GM19240 (cell line): Measurements from ENCODE around the gene CIT.

Experiments
- DNase-seq: peaks from one replicate; pipeline ENCODE4 v3.0.0; 2011; ENCODE audit warnings: low spot score; ENCODE audit not compliant: insufficient read length

CIT gene

DNA sequence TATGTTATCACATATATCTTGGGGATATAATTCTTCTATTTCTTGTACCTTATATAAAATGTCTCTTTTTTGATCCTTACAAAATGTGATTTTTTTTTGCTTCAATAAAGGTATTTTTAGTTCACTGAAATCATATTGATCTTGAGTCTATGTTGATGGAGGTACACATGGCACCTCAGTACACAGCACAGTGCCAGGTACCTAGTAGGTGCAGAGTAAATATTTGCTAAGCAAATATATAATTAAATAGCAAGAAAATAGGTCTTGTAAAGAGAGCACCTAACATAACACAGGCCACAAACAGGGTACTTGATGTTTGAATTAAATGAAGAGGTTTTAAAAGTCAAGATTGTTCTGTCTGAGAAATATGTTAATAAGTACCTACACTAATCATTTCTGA is 69.7 kb downstream of the CIT start:
- DNase-seq = no peak

DNA sequence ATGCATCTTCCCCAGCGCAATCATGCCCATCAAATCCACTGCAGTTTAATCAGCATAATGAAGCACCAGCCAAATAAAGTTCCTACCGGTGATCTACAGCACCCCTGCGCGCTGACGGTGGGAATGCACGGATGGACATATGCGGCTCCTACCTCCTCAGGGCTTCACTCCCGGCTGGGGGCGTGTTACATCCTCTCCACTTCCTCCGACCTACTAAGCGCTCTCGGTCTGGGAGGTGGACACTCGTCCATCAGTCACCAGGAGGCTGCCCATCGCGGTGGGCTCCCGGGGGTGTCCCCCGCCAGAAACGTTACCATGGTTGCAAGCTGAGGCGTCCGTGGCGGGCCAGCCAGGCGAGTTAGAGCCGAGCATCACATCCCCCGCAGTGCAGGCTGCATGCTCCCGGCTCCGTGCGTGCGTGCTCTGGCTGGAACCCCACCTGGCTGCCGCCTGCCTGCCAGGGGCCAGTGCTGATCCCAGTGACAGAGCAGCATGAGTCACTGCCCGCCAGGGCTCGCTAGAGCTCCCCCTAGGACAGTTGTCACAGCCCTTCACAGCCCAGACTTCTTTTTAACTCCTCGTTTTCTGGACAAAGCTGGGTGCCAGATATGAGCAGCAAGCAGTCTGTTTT is 73.0 kb downstream of the CIT start:
- no peak for DNase-seq

- DNase-seq = no peak
Observed at GRCh38 chr12:119803381-119803791, 73.7 kb downstream of the CIT start.

DNA sequence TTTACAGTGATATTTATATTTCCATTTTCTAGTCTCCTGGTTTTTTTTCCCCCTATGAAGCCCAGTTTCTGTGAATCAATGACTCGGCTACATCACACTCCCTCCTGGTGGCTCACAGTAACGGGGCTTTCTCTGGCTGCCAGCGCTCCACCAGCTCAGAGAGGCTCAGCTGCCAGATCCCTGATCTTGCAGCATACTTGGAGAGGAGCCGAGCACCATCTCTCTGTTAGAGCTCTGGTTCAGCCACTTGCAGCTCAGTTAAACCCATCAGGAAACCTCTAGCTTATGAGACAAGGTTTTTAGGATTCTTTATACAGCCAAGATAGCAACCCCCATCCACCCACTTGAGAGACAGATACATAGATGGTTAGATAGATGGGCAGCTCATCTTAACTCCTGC is 74.6 kb downstream of the CIT start:
- no peak for DNase-seq

- DNase-seq = no peak
Observed at GRCh38 chr12:119797090-119797489, 80.0 kb downstream of the CIT start.

- no peak for DNase-seq
Observed at GRCh38 chr12:119796292-119796691, 80.8 kb downstream of the CIT start.

DNA sequence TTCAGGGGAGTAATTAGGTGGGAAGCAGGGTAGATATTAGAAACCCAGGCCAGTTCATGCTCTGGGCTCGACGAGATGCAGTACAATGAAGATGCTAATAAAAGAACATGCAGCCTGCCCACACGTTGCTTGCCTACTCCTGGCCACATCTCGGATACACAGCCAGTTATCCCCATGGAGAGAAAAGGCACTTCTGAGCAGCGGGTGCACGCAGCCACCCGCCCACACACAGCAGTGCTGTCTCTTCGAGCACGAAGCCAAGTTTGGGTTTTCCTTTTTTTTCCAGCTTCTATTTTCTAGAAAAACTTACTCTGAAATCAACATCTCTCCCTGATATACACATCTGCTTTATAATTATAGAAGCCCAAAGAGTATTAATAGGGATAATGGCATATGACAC is 85.7 kb downstream of the CIT start:
- no peak for DNase-seq

DNA sequence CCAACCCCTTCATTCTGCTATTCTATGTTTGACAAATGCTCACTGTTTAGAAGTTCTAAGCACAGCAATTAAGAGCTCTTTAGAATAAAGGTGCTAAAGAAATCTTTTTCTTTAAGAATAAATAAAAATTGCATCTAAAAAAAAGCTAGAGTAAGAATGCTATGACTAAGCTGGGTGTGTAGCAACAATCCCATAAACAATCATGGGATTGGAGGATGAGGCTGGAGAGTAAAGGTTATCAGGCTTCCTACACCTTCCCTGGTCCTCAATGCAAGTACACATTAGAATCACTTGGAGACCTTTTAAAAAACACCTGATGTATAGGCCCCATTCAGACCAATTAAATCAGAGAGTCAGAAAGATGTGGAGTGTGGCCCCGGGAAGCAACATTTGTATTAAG is 88.3 kb downstream of the CIT start:
- no peak for DNase-seq

DNA sequence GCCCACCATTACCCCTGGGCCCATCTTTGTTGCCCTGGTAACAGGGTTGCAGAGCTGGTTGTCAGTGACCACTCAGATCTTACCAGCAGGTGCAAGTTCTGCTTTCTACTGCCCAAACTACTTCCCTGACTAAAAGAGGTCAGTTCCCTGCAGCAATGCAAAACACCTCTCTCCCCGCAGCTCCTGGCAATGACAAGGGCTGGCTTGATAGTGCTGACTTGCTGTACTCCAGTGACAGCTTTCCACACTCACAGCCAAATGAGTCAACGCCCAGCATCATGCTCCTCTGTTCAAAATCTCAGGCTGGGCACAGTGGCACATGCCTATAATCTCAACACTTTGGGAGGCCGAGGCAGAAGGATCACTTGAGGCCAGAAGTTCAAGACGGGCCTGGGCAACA is 90.6 kb downstream of the CIT start:
- no peak for DNase-seq

DNA sequence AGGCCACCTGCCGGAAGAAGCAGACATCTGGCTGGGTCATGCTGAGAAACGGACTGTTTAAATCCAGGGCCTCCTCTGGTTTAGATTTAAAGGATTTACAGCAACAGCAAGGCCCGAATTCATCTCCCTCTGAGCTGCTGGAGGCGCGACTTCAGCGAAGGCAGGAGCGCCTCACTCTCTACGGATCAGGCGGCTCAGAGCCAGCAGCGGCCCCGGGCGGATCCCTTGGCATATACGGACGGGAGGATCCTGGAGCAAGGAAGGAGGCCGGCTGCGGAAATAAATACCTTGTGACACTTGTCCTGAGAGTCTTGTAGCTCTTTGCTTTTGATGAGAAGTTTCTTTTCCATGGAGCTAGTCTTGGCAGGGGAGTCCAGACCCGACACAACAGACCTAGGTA is 92.4 kb downstream of the CIT start:
- no peak for DNase-seq

GRCh38 chr12:119783787-119784186 is 93.3 kb downstream of the CIT start:
- DNase-seq = no peak

DNA sequence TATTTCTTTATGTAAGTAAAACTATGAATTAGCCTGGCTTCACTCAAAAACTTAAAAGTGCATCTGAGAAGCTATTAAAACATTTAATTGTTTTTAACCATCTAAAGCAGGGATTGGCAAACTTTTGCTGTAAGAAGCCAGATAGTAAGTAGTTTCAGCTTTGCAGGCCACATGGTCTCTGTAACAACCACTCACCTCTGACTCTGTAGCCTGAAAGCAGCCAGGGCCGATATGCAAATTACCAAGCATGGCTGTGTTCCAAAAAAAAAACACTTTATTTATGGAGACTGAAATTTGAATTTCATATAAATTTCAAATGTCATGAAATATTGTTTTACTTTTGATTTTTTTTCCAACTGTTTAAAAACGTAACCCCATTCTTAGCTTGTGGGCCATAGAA is 95.3 kb downstream of the CIT start:
- DNase-seq = no peak

- DNase-seq = no peak
Observed at GRCh38 chr12:119780786-119781434, 96.2 kb downstream of the CIT start.

DNA sequence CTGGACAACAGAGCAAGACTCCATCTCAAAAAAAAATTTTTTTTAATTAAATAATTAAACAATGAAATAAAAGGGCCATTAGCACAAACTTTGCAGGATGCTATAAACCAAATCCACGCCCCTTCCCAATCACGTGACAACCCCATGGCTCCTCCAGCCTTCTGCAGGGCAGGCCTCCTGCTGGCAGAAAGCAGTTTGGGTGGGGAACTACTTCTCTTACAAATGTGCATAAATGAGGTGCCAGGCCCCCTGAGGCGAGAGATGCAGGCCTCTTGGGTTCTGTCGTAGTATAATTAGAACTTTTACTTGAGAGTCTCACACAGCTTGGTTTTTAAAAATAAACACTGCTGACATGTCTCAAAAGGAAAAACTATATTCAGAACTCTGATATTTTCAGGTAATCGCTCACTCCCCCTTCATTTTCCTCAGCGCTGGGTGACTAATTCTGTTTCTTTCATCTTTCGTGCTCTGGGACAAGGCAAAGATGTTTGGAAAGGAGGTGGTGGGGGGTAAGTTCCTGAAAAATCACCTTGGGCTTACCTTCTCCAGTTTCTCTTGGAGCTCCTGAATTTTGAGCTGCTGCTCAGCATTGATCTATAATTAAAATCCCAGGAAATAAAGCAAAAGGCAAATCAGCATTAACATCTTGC is 101.7 kb downstream of the CIT start:
- DNase-seq = no peak

- no peak for DNase-seq
Observed at GRCh38 chr12:119772431-119772830, 104.7 kb downstream of the CIT start.

GRCh38 chr12:119770146-119770545 is 107.0 kb downstream of the CIT start:
- no peak for DNase-seq

DNA sequence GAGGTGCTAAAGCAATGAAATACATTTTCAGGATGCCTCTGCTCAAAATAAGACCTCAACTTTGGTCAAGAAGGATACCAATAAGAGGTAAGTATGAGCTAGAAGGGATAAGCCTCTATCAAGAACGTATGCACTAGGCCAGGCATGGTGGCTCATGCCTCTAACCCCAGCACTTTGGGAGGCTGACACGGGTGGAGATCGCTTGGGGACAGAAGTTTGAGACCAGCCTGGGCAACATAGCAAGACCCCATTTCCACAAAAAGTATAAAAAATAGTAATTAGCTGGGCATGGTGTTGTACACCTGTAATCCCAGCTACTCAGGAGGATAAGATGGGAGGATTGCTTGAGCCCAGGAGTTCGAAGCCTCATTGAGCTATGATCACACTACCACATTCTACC is 114.5 kb downstream of the CIT start:
- DNase-seq = no peak

DNA sequence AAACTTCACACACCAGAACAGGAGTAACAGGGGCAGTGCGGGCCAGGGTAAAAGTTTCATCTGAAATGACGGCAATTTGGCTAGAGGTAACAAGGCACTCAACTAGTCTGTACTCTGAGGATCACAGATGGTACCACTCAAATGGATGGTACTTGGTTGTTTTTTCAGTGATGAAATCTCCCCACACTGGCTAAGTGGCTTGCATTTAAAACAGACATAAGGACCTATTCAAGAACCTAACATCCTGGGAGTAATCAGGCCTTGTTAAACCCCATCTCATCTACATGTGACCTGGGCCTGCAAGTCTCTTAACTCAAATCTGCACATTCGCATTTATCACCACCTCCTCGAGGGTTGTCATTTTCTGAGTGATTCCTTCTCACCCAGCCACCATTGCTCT is 118.4 kb downstream of the CIT start:
- DNase-seq = no peak

GRCh38 chr12:119758234-119758633 is 118.9 kb downstream of the CIT start:
- DNase-seq = no peak

GRCh38 chr12:119751961-119752360 is 125.2 kb downstream of the CIT start:
- no peak for DNase-seq

- no peak for DNase-seq
Observed at GRCh38 chr12:119749666-119750065, 127.5 kb downstream of the CIT start.

GRCh38 chr12:119748497-119748896 is 128.6 kb downstream of the CIT start:
- no peak for DNase-seq

DNA sequence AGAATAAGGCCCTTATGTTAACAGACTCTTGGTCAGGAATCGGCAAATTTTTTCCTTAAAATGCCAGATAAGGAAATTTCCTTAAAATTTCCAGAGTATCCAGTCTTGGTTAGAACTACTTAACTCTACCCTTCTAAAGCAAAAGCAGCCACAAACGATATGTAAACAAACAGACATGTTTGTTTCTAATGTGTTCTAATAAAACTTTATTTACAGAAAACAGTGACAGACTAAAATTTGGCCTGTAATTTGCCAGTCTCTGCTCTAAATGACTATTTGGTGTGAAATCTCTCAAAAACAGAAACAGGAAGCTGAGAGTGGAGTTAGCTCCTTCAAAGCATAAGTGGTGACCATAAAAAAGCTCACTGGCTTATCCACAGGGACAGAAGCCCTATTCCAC is 131.0 kb downstream of the CIT start:
- no peak for DNase-seq
